ENCODE results near the gene GMPPA. TPM values are rescaled to one million over a fixed set of nuclear protein-coding genes. Genes with fewer than 3 reads are reported as not detected.

The GMPPA gene
- total and polyA plus RNA-seq, 9 donors, result 14.2 to 35.7 (median 23.7) TPM

DNA sequence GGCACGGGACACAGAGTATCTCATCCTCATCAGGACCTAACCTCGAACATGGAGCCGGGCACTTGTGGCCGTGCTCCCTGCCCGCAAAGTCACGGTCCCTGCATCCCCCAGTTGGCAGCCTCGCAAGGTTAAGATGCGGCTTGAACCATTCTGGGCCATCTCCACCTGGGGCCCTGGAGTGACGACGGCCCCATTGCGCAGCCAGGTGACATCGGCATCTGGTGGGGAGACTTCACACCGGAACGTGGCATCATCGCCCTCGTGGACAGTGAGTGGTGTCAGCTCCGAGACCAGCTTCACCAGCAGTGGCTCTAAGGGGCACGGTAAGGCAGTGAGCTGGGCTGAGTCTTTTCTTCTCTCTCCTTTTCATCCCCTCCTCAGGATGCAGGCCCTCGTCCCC lies 57.7 kb downstream of the GMPPA start:
- Histone ChIP-seq H3K4me1 (ENCODE audit: insufficient read depth) (peaks cover 6% of the 10 kb centered on the region), H3K36me3 (no peaks in the 10 kb centered on the region), H3K27me3 (no peaks in the 10 kb centered on the region), H3K9me3 (no peaks in the 10 kb centered on the region), H3K4me3 (no peak overlapping the region), H3K27ac (no peak overlapping the region)
- TF ChIP-seq POLR2A (IDR thresholded peaks at IDR 0.05) (no peak), EP300 (IDR thresholded peaks at IDR 0.05) (no peak)
- TF ChIP-seq, protein P1, sequence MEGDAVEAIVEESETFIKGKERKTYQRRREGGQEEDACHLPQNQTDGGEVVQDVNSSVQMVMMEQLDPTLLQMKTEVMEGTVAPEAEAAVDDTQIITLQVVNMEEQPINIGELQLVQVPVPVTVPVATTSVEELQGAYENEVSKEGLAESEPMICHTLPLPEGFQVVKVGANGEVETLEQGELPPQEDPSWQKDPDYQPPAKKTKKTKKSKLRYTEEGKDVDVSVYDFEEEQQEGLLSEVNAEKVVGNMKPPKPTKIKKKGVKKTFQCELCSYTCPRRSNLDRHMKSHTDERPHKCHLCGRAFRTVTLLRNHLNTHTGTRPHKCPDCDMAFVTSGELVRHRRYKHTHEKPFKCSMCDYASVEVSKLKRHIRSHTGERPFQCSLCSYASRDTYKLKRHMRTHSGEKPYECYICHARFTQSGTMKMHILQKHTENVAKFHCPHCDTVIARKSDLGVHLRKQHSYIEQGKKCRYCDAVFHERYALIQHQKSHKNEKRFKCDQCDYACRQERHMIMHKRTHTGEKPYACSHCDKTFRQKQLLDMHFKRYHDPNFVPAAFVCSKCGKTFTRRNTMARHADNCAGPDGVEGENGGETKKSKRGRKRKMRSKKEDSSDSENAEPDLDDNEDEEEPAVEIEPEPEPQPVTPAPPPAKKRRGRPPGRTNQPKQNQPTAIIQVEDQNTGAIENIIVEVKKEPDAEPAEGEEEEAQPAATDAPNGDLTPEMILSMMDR (IDR thresholded peaks at IDR 0.05), result no peak
- 88 to 91% (median 90%) methylated on average over 19 of the region's 19 CpGs for WGBS, 3 donors
- DNase-seq, result no peak
- intact Hi-C loops (cut with DNase I), result loop anchor here in 2 of 4 donors (5.0 kb wide), 2 partner anchors 81 to 86 kb away; no protein-coding TSS in a partner anchor

Small RNAs within 50 kb of the gene (microRNA-seq; reads per million reads assigned to microRNA genes)
- gene MIR3132, result 1.1 to 2.8 (median 2.3) reads per million in 3 donors

Small RNAs within 50 kb of the gene (small RNA-seq; reads per million reads assigned to genes)
- not detected for gene MIR3132

Other genes starting within 250 kb of the GMPPA start
- 10 to 100 TPM in 1 of 7 donors, 1 to 10 TPM in 1, under 1 TPM in 3, not detected in 2; 0.27 to 13.2 (median 0.83) TPM for gene TUBA4B, start 245.6 kb upstream of the GMPPA start, total RNA-seq
- under 1 TPM; 0.18 to 0.34 TPM for gene TUBA4B, start 245.6 kb upstream of the GMPPA start, polyA plus RNA-seq
- gene TUBA4A, start 245.0 kb upstream of the GMPPA start, total RNA-seq, result 10 to 100 TPM in 6 of 7 donors, 1 to 10 TPM in 1; 8.4 to 53.6 (median 16.5) TPM
- gene TUBA4A, start 245.0 kb upstream of the GMPPA start, polyA plus RNA-seq, result 10 to 100 TPM in 1 of 2 donors, 1 to 10 TPM in 1; 7.9 to 42.2 TPM
- gene DNAJB2, start 219.5 kb upstream of the GMPPA start, total RNA-seq, result 100 to 1,000 TPM in 1 of 7 donors, 10 to 100 TPM in 6; 34.0 to 101 (median 85.7) TPM
- 10 to 100 TPM; 77.9 to 87.5 TPM for gene DNAJB2, start 219.5 kb upstream of the GMPPA start, polyA plus RNA-seq
- gene PTPRN, start 189.5 kb upstream of the GMPPA start, total RNA-seq, result 1 to 10 TPM in 3 of 7 donors, under 1 TPM in 3, not detected in 1; 0.12 to 2.3 (median 0.82) TPM
- 1 to 10 TPM in 1 of 2 donors, under 1 TPM in 1; 0.08 to 1.3 TPM for gene PTPRN, start 189.5 kb upstream of the GMPPA start, polyA plus RNA-seq
- not detected for gene RESP18, start 166.1 kb upstream of the GMPPA start, total RNA-seq
- not detected for gene RESP18, start 166.1 kb upstream of the GMPPA start, polyA plus RNA-seq
- 10 to 100 TPM; 34.7 to 72.9 (median 66.4) TPM for gene DNPEP, start 111.0 kb upstream of the GMPPA start, total RNA-seq
- gene DNPEP, start 111.0 kb upstream of the GMPPA start, polyA plus RNA-seq, result 10 to 100 TPM; 23.4 to 54.2 TPM
- 1,000 to 10,000 TPM in 1 of 7 donors, 100 to 1,000 TPM in 4, 10 to 100 TPM in 2; 86.5 to 1,061 (median 184) TPM for gene DES, start 80.5 kb upstream of the GMPPA start, total RNA-seq
- gene DES, start 80.5 kb upstream of the GMPPA start, polyA plus RNA-seq, result 100 to 1,000 TPM; 149 to 642 TPM
- gene SPEG, start 64.0 kb upstream of the GMPPA start, total RNA-seq, result 10 to 100 TPM; 13.9 to 79.7 (median 29.6) TPM
- gene SPEG, start 64.0 kb upstream of the GMPPA start, polyA plus RNA-seq, result 10 to 100 TPM in 1 of 2 donors, 1 to 10 TPM in 1; 9.9 to 31.4 TPM
- gene ASIC4, start 15.6 kb downstream of the GMPPA start, total RNA-seq, result under 1 TPM in 3 of 7 donors, not detected in 4; 0.10 to 0.28 (median 0.24) TPM
- gene ASIC4, start 15.6 kb downstream of the GMPPA start, polyA plus RNA-seq, result under 1 TPM in 1 of 2 donors, not detected in 1; 0.05 TPM
- 100 to 1,000 TPM in 6 of 7 donors, 10 to 100 TPM in 1; 89.4 to 181 (median 135) TPM for gene CHPF, start 44.9 kb downstream of the GMPPA start, total RNA-seq
- gene CHPF, start 44.9 kb downstream of the GMPPA start, polyA plus RNA-seq, result 10 to 100 TPM in 1 of 2 donors, 1 to 10 TPM in 1; 4.0 to 76.0 TPM
- gene TMEM198, start 45.1 kb downstream of the GMPPA start, total RNA-seq, result 10 to 100 TPM in 6 of 7 donors, 1 to 10 TPM in 1; 5.8 to 22.7 (median 10.7) TPM
- 1 to 10 TPM in 1 of 2 donors, under 1 TPM in 1; 0.62 to 6.5 TPM for gene TMEM198, start 45.1 kb downstream of the GMPPA start, polyA plus RNA-seq
- 100 to 1,000 TPM; 230 to 740 (median 473) TPM for gene OBSL1, start 72.6 kb downstream of the GMPPA start, total RNA-seq
- 100 to 1,000 TPM in 1 of 2 donors, 10 to 100 TPM in 1; 53.2 to 431 TPM for gene OBSL1, start 72.6 kb downstream of the GMPPA start, polyA plus RNA-seq
- 100 to 1,000 TPM in 2 of 7 donors, 10 to 100 TPM in 5; 38.4 to 165 (median 78.3) TPM for gene INHA, start 73.4 kb downstream of the GMPPA start, total RNA-seq
- 100 to 1,000 TPM in 1 of 2 donors, 10 to 100 TPM in 1; 96.3 to 162 TPM for gene INHA, start 73.4 kb downstream of the GMPPA start, polyA plus RNA-seq
- gene STK11IP, start 99.0 kb downstream of the GMPPA start, total RNA-seq, result 10 to 100 TPM; 30.3 to 73.7 (median 43.8) TPM
- 10 to 100 TPM in 1 of 2 donors, 1 to 10 TPM in 1; 9.2 to 46.2 TPM for gene STK11IP, start 99.0 kb downstream of the GMPPA start, polyA plus RNA-seq
- gene SLC4A3, start 128.7 kb downstream of the GMPPA start, total RNA-seq, result 100 to 1,000 TPM in 4 of 7 donors, 10 to 100 TPM in 3; 29.6 to 232 (median 106) TPM
- 10 to 100 TPM in 1 of 2 donors, 1 to 10 TPM in 1; 5.3 to 83.6 TPM for gene SLC4A3, start 128.7 kb downstream of the GMPPA start, polyA plus RNA-seq